Ascending aorta (tissue), 2 donors: ENCODE data around the gene USP34. TPM values are rescaled to one million over a fixed set of nuclear protein-coding genes. Genes with fewer than 3 reads are reported as not detected.
"Not testable (repeated sequence)": the region's sequence is repeated elsewhere in the genome, so short reads cannot be mapped to it uniquely, and the experiment has no call there.

ENCODE experiments used
- DNase-seq, 2 donors: peaks; one replicate each; pipeline ENCODE4 v3.0.0-alpha.2; 2019; ENCODE audit warnings: low spot score in 2 of 2
- H3K27ac ChIP-seq, 2 donors: fragments of 200-600 bp; sonication (generic); one replicate each; pipeline ENCODE4 v1.5.1; 2016 to 2017; ENCODE audit warnings: mild to moderate bottlenecking in 1 of 2
- H3K27me3 ChIP-seq: fragments of 200-600 bp; sonication (generic); one replicate; pipeline ENCODE4 v1.5.1; 2017
- H3K36me3 ChIP-seq, 2 donors: fragments of 200-600 bp; sonication (generic); one replicate each; pipeline ENCODE4 v1.5.1; 2016
- H3K4me1 ChIP-seq, 2 donors: fragments of 200-600 bp; sonication (generic); one replicate each; pipeline ENCODE4 v1.5.1; 2016 to 2017; ENCODE audit warnings: mild to moderate bottlenecking in 1 of 2
- H3K4me3 ChIP-seq, 2 donors: fragments of 200-600 bp; sonication (generic); one replicate each; pipeline ENCODE4 v1.5.1; 2016 to 2017; ENCODE audit warnings: mild to moderate bottlenecking in 1 of 2
- H3K9me3 ChIP-seq, 2 donors: fragments of 200-600 bp; sonication (generic); one replicate each; pipeline ENCODE4 v1.5.1; 2016
- intact Hi-C: fragments of 100-400 bp; cut with DNase I; formaldehyde crosslinking; loops from one replicate; pipeline ENCODE4 v1.15.1; 2023
- total RNA-seq: library from RNA; depleted of rRNA; stranded (reverse); fragments of >200 nt; gene quantifications from one replicate; pipeline ENCODE4 v1.1.0, GENCODE V29; 2016
- TF ChIP-seq, protein P1 (sequence below), 3 experiments: fragments of 200-600 bp in 2 of 3; fragments of 450-650 bp in 1 of 3; sonication (generic) in 2 of 3; IDR thresholded peaks; one replicate each; pipeline ENCODE4 v1.5.1; 2016 to 2019; ENCODE audit warnings: antibody characterized with exemption in 3 of 3, mild to moderate bottlenecking in 1 of 3, moderate library complexity in 1 of 3

USP34 gene
- total RNA-seq, 1 donor from 2014 or later, result 59.3 TPM

- H3K36me3 ChIP-seq, result no peaks in the 10 kb centered on the region
- H3K27ac ChIP-seq, result no peak overlapping the region
- no peaks in the 10 kb centered on the region for H3K27me3 ChIP-seq
- H3K9me3 ChIP-seq, result no peaks in the 10 kb centered on the region
- peaks cover 0 to 2% of the 10 kb centered on the region in 2 donors for H3K4me1 ChIP-seq
- no peak for DNase-seq
- intact Hi-C loops, result no loop called here
- H3K4me3 ChIP-seq, result no peak overlapping the region
- TF ChIP-seq, protein P1, sequence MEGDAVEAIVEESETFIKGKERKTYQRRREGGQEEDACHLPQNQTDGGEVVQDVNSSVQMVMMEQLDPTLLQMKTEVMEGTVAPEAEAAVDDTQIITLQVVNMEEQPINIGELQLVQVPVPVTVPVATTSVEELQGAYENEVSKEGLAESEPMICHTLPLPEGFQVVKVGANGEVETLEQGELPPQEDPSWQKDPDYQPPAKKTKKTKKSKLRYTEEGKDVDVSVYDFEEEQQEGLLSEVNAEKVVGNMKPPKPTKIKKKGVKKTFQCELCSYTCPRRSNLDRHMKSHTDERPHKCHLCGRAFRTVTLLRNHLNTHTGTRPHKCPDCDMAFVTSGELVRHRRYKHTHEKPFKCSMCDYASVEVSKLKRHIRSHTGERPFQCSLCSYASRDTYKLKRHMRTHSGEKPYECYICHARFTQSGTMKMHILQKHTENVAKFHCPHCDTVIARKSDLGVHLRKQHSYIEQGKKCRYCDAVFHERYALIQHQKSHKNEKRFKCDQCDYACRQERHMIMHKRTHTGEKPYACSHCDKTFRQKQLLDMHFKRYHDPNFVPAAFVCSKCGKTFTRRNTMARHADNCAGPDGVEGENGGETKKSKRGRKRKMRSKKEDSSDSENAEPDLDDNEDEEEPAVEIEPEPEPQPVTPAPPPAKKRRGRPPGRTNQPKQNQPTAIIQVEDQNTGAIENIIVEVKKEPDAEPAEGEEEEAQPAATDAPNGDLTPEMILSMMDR (IDR thresholded peaks at IDR 0.05), result no peak
Observed at GRCh38 chr2:61454383-61454782, 16.5 kb downstream of the USP34 start.

GRCh38 chr2:61452392-61452791 is 18.5 kb downstream of the USP34 start:
- Histone ChIP-seq H3K4me1 (peaks cover 0 to 2% of the 10 kb centered on the region in 2 donors), H3K27ac (no peak overlapping the region), H3K9me3 (no peaks in the 10 kb centered on the region), H3K27me3 (no peaks in the 10 kb centered on the region), H3K4me3 (no peak overlapping the region), H3K36me3 (no peaks in the 10 kb centered on the region)
- no peak for DNase-seq
- TF ChIP-seq, protein P1 (IDR thresholded peaks at IDR 0.05), result no peak
- intact Hi-C loops, result no loop called here

DNA sequence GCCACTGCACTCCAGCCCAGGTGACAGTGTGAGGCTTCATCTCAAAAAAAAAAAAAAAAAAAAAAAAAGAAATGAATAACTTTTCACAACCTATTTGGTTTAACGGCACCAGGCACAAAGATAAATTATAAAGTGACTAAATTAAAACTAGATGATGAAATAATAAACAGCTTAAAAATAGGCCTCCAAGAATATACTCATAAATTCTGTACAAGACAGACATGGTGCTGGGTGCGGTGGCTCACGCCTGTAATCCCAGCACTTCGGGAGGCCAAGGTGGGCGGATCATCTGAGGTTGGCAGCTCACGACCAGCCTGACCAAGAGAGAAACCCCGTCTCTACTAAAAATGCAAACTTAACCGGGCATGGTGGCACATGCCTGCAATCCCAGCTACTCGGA is 19.7 kb downstream of the USP34 start:
- intact Hi-C loops, result no loop called here
- H3K4me1 ChIP-seq, result peaks cover 0 to 2% of the 10 kb centered on the region in 2 donors
- no peaks in the 10 kb centered on the region for H3K9me3 ChIP-seq
- H3K27me3 ChIP-seq, result no peaks in the 10 kb centered on the region
- no peak for DNase-seq
- no peak overlapping the region for H3K27ac ChIP-seq
- H3K36me3 ChIP-seq, result no peaks in the 10 kb centered on the region
- no peak overlapping the region for H3K4me3 ChIP-seq
- TF ChIP-seq, protein P1 (IDR thresholded peaks at IDR 0.05), result no peak

- Histone ChIP-seq H3K27me3 (no peaks in the 10 kb centered on the region), H3K36me3 (no peaks in the 10 kb centered on the region), H3K9me3 (no peaks in the 10 kb centered on the region), H3K4me1 (peaks cover 0 to 6% of the 10 kb centered on the region in 2 donors), H3K4me3 (no peak overlapping the region), H3K27ac (no peak overlapping the region)
- intact Hi-C loops, result no loop called here
- no peak for DNase-seq
- TF ChIP-seq, protein P1 (IDR thresholded peaks at IDR 0.05), result no peak
Observed at GRCh38 chr2:61450144-61450543, 20.7 kb downstream of the USP34 start.

GRCh38 chr2:61448229-61448628 is 22.7 kb downstream of the USP34 start:
- H3K4me3 ChIP-seq, result no peak overlapping the region
- no peaks in the 10 kb centered on the region for H3K36me3 ChIP-seq
- TF ChIP-seq, protein P1 (IDR thresholded peaks at IDR 0.05), result no peak
- no peak for DNase-seq
- no peak overlapping the region for H3K27ac ChIP-seq
- peaks cover 0 to 6% of the 10 kb centered on the region in 2 donors for H3K4me1 ChIP-seq
- intact Hi-C loops, result no loop called here
- H3K9me3 ChIP-seq, result no peaks in the 10 kb centered on the region
- H3K27me3 ChIP-seq, result no peaks in the 10 kb centered on the region

DNA sequence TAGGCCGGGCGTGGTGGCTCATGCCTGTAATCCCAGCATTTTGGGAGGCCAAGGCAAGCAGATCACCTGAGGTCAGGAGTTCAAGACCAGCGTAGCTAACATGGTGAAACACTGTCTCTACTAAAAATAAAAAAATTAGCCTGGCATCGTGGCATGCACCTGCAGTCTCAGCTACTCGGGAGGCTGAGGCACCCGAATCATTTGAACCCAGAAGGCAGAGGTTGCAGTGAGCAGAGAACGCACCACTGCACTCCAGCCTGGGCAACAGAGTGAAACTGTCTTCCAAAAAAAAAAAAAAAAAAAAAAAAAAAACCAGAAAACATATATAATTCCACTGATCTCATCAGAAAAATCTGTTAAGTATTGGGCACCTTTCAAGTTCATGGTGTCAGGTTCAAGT is 23.9 kb downstream of the USP34 start:
- intact Hi-C loops, H3K4me3 ChIP-seq, H3K4me1 ChIP-seq, H3K9me3 ChIP-seq, H3K27me3 ChIP-seq, H3K36me3 ChIP-seq, DNase-seq, H3K27ac ChIP-seq: not testable (repeated sequence)
